ENCODE results near the gene NETO2. TPM values are rescaled to one million over a fixed set of nuclear protein-coding genes. Genes with fewer than 3 reads are reported as not detected.

Gene NETO2
- total and polyA plus RNA-seq, 10 of the 15 experiments (the other 5 are each of a cell fraction or from before 2014, with no cell fraction given): 8.5 to 53.1 (median 27.0) TPM

- TF ChIP-seq EED (IDR thresholded peaks at IDR 0.05; ENCODE audit: low read depth): no peak
- TF ChIP-seq, protein P1, sequence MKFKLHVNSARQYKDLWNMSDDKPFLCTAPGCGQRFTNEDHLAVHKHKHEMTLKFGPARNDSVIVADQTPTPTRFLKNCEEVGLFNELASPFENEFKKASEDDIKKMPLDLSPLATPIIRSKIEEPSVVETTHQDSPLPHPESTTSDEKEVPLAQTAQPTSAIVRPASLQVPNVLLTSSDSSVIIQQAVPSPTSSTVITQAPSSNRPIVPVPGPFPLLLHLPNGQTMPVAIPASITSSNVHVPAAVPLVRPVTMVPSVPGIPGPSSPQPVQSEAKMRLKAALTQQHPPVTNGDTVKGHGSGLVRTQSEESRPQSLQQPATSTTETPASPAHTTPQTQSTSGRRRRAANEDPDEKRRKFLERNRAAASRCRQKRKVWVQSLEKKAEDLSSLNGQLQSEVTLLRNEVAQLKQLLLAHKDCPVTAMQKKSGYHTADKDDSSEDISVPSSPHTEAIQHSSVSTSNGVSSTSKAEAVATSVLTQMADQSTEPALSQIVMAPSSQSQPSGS (IDR thresholded peaks at IDR 0.05; ENCODE audit: low read length): no peak
- TF ChIP-seq, protein P2, sequence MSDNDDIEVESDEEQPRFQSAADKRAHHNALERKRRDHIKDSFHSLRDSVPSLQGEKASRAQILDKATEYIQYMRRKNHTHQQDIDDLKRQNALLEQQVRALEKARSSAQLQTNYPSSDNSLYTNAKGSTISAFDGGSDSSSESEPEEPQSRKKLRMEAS (IDR thresholded peaks at IDR 0.05; ENCODE audit: low read depth, low read length): no peak
- TF ChIP-seq LARP7 (IDR thresholded peaks at IDR 0.05): no peak
- TF ChIP-seq CBX5 (IDR thresholded peaks at IDR 0.05; ENCODE audit: low read depth): no peak
- no peak for TF ChIP-seq PRDM15 (CRISPR knock-in tag; IDR thresholded peaks at IDR 0.05)
- no peak for TF ChIP-seq TCF3 (IDR thresholded peaks at IDR 0.05; ENCODE audit: borderline replicate concordance, insufficient read depth, low read depth, low read length)
- TF ChIP-seq CREM (IDR thresholded peaks at IDR 0.05; ENCODE audit: low read depth): no peak
These were observed 62.6 kb downstream of the NETO2 start (continued) for GRCh38 chr16:47081115-47081514.

DNA sequence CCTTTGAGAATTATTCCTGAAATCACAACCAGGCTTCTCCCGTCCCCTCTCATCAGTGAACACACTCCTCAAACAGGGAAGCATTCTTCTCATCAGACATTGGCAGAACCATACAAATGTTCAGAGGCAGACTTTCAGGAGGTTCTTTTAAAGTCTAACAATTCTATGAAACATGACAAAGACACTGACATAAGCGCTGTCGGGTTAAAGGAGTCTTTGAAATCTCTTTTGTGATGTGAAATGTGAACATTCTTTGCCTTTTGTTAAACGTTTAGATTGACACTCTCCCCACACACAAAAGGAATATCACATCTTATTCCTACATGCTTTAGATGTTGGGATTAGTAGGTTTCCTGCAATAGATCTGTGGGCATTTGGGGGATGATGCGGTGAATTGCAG lies 63.9 kb downstream of the NETO2 start:
- no peak overlapping the region for H3K27ac ChIP-seq (ENCODE audit: control insufficient read depth, insufficient read depth)
- no peak for FAIRE-seq
- H3K9me3 ChIP-seq (replicated peaks; ENCODE audit: control insufficient read depth, insufficient read depth, low read length): no peaks in the 10 kb centered on the region
- H3K36me3 ChIP-seq (ENCODE audit: control insufficient read depth in 2 of 2, insufficient read depth in 2 of 2, low read length in 1 of 2): peaks cover 4 to 5% of the 10 kb centered on the region in 2 experiments; a peak in 3 of 4 replicates
- H3K9ac ChIP-seq (ENCODE audit: control insufficient read depth, insufficient read depth, low read length): no peak overlapping the region
- WGBS (ENCODE audit: insufficient coverage, insufficient replicate concordance, low lambda C conversion rate, missing lambda C conversion rate): 96% methylated on average over 5 of the region's 5 CpGs
- no TSS peak for BruUV-seq (replicated peaks)
- no peaks in the 10 kb centered on the region for H3K79me2 ChIP-seq (ENCODE audit: control insufficient read depth, insufficient read depth, low read length)
- in situ Hi-C loops (cut with MboI): no loop called here
- no peaks in the 10 kb centered on the region for H3K4me1 ChIP-seq (ENCODE audit: control insufficient read depth, insufficient read depth, low read length)
- H3K4me2 ChIP-seq (ENCODE audit: control insufficient read depth, insufficient read depth): no peak overlapping the region
- ChIA-PET SMC1A (ENCODE audit: uncharacterized antibody, unreplicated experiment) (no interaction called here), CTCF (no interaction called here), RAD21 (ENCODE audit: unreplicated experiment) (no interaction called here), POLR2A (no interaction called here)
- H4K20me1 ChIP-seq (ENCODE audit: control insufficient read depth, insufficient read depth): no peaks in the 10 kb centered on the region
- no peak overlapping the region for H3K4me3 ChIP-seq
- no peak for TF ChIP-seq NBN (IDR thresholded peaks at IDR 0.05)
- TF ChIP-seq ATF3 (IDR thresholded peaks at IDR 0.05; ENCODE audit: borderline replicate concordance, extremely low read depth, low read depth, low read length): no peak
- no peak for TF ChIP-seq FOXM1 (IDR thresholded peaks at IDR 0.05; ENCODE audit: low read depth, low read length)
- no peak for TF ChIP-seq SMAD1 (IDR thresholded peaks at IDR 0.05; ENCODE audit: low read depth, partially characterized antibody)
- no peak for TF ChIP-seq SMAD5 (IDR thresholded peaks at IDR 0.05; ENCODE audit: low read depth)
- TF ChIP-seq MYB (IDR thresholded peaks at IDR 0.05; ENCODE audit: borderline replicate concordance, low read depth, low read length): no peak
- TF ChIP-seq PML (IDR thresholded peaks at IDR 0.05; ENCODE audit: low read length): no peak
- no peaks in the 10 kb centered on the region for H3K27me3 ChIP-seq (replicated peaks in 1 of 2; ENCODE audit: control insufficient read depth in 2 of 2, insufficient read depth in 2 of 2, low read length in 1 of 2)
- intact Hi-C loops (cut with micrococcal nuclease; ENCODE audit: unreplicated experiment): no loop called here
- H2AFZ ChIP-seq (ENCODE audit: control insufficient read depth, low read depth, low read length): no peak overlapping the region
- DNase-seq (ENCODE audit: low read depth, low spot score): no peak
- no peak for ATAC-seq

All from GM12878 (cell line).